Measurements from ENCODE around the gene TTC9B.

GRCh38 chr19:40266119-40266518 lies 47.9 kb upstream of the TTC9B start:
- no peak for TF ChIP-seq CTCF (IDR thresholded peaks at IDR 0.05)
- no peak for TF ChIP-seq RAD21 (conservative IDR thresholded peaks at IDR 0.05 in 1 of 2, IDR thresholded peaks at IDR 0.05 in 1 of 2)
- no peak for TF ChIP-seq POLR2A (IDR thresholded peaks at IDR 0.05; ENCODE audit: low read length)
- TF ChIP-seq EP300 (IDR thresholded peaks at IDR 0.05), result no peak
- no peak for TF ChIP-seq ESRRA (IDR thresholded peaks at IDR 0.05; ENCODE audit: borderline replicate concordance, low read length)
- no peak for TF ChIP-seq JUNB (IDR thresholded peaks at IDR 0.05)
- TF ChIP-seq CEBPB (IDR thresholded peaks at IDR 0.05), result no peak

Data from A549 (cell line).